Muscle of leg (tissue), 11 donors: Measurements from ENCODE around the gene ETFA. TPM values are rescaled to one million over a fixed set of nuclear protein-coding genes. Genes with fewer than 3 reads are reported as not detected.

Source experiments
- DNase-seq: peaks from one replicate; pipeline ENCODE4 v3.0.0; 2013
- H3K27ac ChIP-seq: one replicate; pipeline ENCODE4 v1.5.1; 2013; ENCODE audit warnings: mild to moderate bottlenecking, low read length, control low read depth
- H3K27me3 ChIP-seq: one replicate; pipeline ENCODE4 v1.6.1; 2013; ENCODE audit warnings: low read length; ENCODE audit not compliant: control insufficient read depth, insufficient read depth
- H3K36me3 ChIP-seq: one replicate; pipeline ENCODE4 v1.6.1; 2013; ENCODE audit warnings: low read length; ENCODE audit not compliant: control insufficient read depth, insufficient read depth
- H3K4me1 ChIP-seq: one replicate; pipeline ENCODE4 v1.6.1; 2013; ENCODE audit warnings: low read length; ENCODE audit not compliant: control insufficient read depth, insufficient read depth
- H3K4me3 ChIP-seq: one replicate; pipeline ENCODE4 v1.5.1; 2013; ENCODE audit warnings: low read length, control low read depth
- H3K9me3 ChIP-seq: replicated peaks from 2 replicates; pipeline ENCODE4 v1.6.1; 2013; ENCODE audit warnings: low read depth, low read length; ENCODE audit not compliant: control insufficient read depth
- WGBS: methylation state at CpG from one replicate; pipeline ENCODE4 v1.1.5; 2013; ENCODE audit warnings: missing lambda C conversion rate; ENCODE audit not compliant: insufficient coverage; 5-methylcytosine and 5-hydroxymethylcytosine counted together
- polyA plus RNA-seq, 8 donors: library from polyadenylated mRNA; unstranded; fragments of 120-200 nt; gene quantifications; one replicate each; pipeline versions ENCODE4 v1.2.1 to v1.2.3, GENCODE V29; 2013; ENCODE audit warnings: inconsistent platforms in 1 of 8, low replicate concordance in 1 of 8; ENCODE audit not compliant: insufficient read length in 8 of 8, insufficient read depth in 1 of 8
- total RNA-seq: library from RNA; stranded (reverse); fragments of 120-200 nt; gene quantifications from one replicate; pipeline ENCODE4 v1.2.4, GENCODE V29; 2013

Gene ETFA
- total and polyA plus RNA-seq, 9 donors, result 112 to 141 (median 119) TPM

DNA sequence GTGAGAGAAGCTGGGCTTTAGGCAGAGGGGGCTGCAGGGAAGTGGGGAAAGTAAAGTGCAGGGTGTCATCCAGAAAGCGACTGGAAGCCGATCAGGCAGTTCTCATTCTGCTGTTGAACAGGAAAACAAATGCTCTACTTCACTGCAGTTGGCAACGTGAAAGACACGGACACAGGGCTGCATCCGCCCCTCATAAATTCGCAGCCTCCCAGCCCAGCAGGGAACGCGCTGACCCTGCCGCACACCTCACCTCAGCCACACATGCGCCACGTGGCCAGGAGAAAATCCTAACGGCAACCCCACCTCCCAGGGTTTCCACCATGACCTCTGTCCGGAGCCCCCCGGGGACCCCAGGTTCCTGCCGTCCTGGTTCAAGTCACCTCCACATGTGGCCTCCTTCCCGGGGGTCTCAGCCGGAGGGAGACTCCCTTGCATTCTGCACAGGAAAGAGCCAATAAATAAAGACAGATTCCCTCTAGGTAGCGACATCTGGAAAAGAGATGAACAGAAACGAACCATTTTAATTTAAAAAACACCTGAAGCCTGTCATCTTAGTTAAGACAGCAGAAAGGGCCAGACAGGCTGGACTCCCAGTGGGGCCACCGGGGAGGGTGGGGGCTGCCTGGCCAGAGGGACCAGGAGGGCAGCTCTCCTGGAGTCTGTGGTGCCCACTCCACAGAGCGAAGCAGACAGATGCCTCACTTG is 132.8 kb downstream of the ETFA start:
- Histone ChIP-seq H3K27me3 (peaks cover 24% of the 10 kb centered on the region), H3K36me3 (no peaks in the 10 kb centered on the region), H3K4me1 (peaks cover 16% of the 10 kb centered on the region), H3K4me3 (no peak overlapping the region), H3K27ac (peak overlapping the region; percentile 71), H3K9me3 (no peaks in the 10 kb centered on the region)
- DNase-seq, result peak; percentile 86
- 10% methylated on average over 17 of the region's 21 CpGs for WGBS

DNA sequence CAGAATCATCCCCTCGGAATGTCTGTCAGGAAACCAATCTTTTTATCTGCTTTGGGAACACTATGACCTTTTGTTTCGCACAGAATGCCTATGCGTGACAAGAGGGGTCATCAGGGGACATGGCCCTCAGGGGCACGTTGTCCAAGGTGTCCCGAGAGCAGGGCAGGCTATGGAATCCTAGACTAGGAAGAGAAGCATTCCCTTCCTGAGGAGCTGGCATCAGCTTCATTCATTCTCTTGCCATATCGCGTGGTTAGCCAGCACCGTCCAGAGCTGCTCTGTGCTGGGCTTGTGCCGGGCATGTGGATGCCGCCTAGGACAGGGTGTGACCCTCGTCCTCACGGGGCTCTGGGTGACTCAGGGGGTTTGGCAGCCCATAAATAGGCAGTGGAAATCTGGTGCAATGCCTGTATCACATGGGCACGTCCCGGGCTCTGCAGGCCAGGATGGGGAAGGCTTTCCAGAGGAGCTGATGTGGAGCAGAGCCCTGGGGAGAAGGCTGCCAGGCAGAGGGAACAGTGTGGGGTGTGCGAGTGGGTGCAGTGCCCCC is 133.7 kb downstream of the ETFA start:
- Histone ChIP-seq H3K36me3 (no peaks in the 10 kb centered on the region), H3K27ac (peak overlapping the region; percentile 71), H3K9me3 (no peaks in the 10 kb centered on the region), H3K4me1 (peaks cover 18% of the 10 kb centered on the region), H3K27me3 (peaks cover 24% of the 10 kb centered on the region), H3K4me3 (no peak overlapping the region)
- 57% methylated on average over 15 of the region's 15 CpGs for WGBS
- DNase-seq, result peak; percentile 50

DNA sequence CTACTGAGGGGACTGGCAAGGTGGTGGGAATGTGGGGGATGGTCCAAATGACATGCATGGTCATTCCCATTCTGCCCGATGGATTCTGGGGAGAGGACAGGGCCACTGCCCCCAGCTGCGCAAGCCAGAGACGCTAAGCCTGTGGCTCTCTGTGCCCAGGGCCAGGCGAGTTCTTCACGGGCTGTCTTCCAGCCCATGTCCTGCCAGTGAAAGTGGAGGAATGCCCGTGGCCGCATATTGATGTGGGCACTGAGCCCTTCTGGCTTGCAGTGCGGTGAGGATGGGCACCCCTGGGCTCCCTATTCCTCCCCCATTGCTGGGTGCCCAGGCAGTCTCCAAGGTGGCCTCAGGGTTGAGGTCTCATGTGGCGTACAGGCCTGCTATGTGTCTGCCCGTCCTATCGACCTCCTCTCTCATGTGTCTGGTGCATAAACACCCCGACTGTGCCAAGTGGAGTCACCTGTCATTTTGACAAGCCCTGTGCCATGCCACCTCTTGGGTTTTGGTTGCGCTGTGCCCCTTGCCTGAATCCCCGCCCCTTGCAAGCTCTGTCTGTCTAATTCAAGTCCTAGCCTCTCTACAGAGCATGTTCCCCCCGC is 134.7 kb downstream of the ETFA start:
- Histone ChIP-seq H3K4me3 (no peak overlapping the region), H3K27me3 (peaks cover 24% of the 10 kb centered on the region), H3K9me3 (no peaks in the 10 kb centered on the region), H3K4me1 (peaks cover 18% of the 10 kb centered on the region), H3K27ac (no peak overlapping the region), H3K36me3 (no peaks in the 10 kb centered on the region)
- 85% methylated on average over 15 of the region's 15 CpGs for WGBS
- DNase-seq, result no peak

DNA sequence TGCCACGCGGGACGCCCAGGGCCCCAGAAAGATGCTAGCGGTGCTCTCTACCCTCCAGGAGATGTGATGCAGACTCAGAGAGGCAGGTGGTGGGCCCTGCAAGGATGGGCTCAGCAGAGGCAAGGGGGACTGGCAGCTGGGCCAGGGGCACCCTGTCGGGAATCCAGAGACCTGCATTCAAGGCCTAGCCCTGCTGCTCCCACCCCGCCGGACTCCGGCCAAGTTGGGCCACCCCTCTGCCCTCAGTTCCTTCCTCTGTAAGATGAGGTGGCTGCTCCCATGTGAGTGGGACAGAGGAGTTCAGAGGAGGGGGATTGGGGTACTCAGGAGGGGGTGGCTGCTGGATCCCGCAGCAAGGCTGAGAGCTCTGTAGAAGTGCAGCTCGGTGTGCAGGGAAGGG is 135.2 kb downstream of the ETFA start:
- H3K36me3 ChIP-seq, result no peaks in the 10 kb centered on the region
- H3K27ac ChIP-seq, result no peak overlapping the region
- no peak overlapping the region for H3K4me3 ChIP-seq
- H3K27me3 ChIP-seq, result peaks cover 24% of the 10 kb centered on the region
- DNase-seq, result no peak
- H3K4me1 ChIP-seq, result peaks cover 18% of the 10 kb centered on the region
- 95% methylated on average over 6 of the region's 10 CpGs for WGBS
- H3K9me3 ChIP-seq, result no peaks in the 10 kb centered on the region

DNA sequence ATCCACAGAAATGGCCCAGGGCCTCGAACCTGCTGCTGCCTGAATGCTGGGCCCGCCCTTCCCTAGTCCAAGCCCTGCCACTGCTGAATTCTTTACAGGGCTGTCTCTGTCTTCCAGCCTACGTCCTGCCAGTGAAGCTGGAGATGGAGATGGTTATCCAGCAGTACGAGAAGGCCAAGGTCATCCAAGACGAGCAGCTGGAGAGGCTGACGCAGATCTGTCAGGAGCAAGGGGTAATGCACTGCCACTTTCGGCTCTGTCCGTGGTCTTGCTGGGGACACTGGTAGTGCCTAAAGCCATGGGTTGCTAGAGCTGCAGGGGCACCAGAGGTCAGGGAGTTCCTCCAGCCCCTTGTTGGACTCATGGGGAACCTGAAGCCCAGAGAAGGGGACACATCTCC is 135.8 kb downstream of the ETFA start:
- Histone ChIP-seq H3K36me3 (no peaks in the 10 kb centered on the region), H3K27ac (no peak overlapping the region), H3K4me1 (peaks cover 18% of the 10 kb centered on the region), H3K4me3 (no peak overlapping the region), H3K9me3 (no peaks in the 10 kb centered on the region), H3K27me3 (peaks cover 26% of the 10 kb centered on the region)
- no peak for DNase-seq
- 84% methylated on average over 6 of the region's 8 CpGs for WGBS

DNA sequence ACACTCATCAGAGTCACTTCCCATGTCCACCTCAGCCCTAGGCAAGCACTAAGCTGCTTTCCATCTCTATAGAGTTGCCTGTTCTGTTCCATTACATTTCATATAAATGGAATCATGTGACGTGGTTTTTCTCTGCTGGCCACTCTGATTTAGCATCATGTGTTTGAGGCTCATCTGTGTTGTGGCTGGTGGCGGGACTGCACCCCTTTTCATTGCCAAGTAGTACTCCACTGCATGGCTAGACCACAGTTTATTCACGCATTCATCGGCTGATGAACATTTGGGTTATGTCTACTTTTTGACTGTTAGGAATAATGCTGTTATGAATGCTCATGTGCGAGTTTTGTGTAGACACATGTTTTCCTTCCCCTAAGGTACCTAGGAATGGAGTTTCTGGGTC is 136.6 kb downstream of the ETFA start:
- Histone ChIP-seq H3K27ac (no peak overlapping the region), H3K4me3 (no peak overlapping the region)

DNA sequence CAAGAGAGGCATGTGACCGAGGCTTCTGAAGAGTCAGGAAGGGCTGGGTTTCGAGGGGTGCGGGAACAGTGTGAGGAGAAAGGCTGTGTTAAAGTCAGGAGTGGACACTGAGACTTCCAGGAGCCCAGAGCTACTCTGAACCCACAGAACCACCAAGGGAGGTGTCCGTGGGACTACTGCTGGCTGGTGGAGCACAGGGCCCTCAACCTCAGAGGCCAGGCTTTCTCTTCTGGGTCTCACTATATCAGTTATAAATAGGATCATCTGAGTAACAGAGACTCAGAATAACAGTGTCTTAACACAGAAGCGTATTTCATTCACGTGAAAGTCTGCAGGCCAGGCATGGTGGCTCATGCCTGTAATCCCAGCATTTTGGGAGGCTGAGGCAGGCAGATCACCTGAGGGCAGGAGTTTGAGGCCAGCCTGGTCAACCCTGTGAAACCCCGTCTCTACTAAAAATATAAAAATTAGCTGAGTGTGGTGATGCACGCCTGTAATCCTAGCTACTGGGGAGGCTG is 137.9 kb downstream of the ETFA start:
- no peaks in the 10 kb centered on the region for H3K36me3 ChIP-seq
- no peak overlapping the region for H3K4me3 ChIP-seq
- no peak overlapping the region for H3K27ac ChIP-seq
- H3K27me3 ChIP-seq, result peaks cover 15% of the 10 kb centered on the region
- no peaks in the 10 kb centered on the region for H3K9me3 ChIP-seq
- no peak for DNase-seq
- 75% methylated on average over 4 of the region's 8 CpGs for WGBS
- H3K4me1 ChIP-seq, result peaks cover 19% of the 10 kb centered on the region

More for the DNA sequence above, 136.6 kb downstream of the ETFA start:
- DNase-seq, result no peak
- H3K27me3 ChIP-seq, result peaks cover 26% of the 10 kb centered on the region
- H3K9me3 ChIP-seq, result no peaks in the 10 kb centered on the region
- H3K36me3 ChIP-seq, result no peaks in the 10 kb centered on the region
- no CpG with 5 or more reads among the region's 5 CpGs for WGBS
- peaks cover 18% of the 10 kb centered on the region for H3K4me1 ChIP-seq

DNA sequence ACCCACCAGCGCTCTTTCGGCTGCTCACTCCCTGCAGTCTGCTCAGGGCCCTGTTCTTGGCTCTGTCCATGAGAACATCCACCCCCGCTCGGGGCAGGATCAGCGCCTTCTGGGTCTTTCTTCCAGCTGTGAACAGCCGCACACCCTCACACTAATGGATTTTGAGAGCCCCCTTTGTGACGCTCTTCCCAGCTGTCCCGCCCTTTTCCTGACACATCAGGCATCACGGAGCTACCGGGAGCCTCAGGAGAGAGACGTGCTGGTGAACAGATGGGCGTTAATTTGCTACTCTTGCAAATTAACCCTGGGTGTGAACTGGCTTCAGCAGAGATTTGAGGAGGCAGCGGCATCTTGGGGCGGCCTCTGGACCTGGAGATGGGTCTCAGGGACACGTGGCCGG is 138.5 kb downstream of the ETFA start:
- H3K27me3 ChIP-seq, result peaks cover 9% of the 10 kb centered on the region
- WGBS, result 25% methylated on average over 14 of the region's 16 CpGs
- no peak overlapping the region for H3K27ac ChIP-seq
- H3K4me3 ChIP-seq, result no peak overlapping the region
- no peaks in the 10 kb centered on the region for H3K9me3 ChIP-seq
- peaks cover 19% of the 10 kb centered on the region for H3K4me1 ChIP-seq
- peak; percentile 32 for DNase-seq
- H3K36me3 ChIP-seq, result no peaks in the 10 kb centered on the region

DNA sequence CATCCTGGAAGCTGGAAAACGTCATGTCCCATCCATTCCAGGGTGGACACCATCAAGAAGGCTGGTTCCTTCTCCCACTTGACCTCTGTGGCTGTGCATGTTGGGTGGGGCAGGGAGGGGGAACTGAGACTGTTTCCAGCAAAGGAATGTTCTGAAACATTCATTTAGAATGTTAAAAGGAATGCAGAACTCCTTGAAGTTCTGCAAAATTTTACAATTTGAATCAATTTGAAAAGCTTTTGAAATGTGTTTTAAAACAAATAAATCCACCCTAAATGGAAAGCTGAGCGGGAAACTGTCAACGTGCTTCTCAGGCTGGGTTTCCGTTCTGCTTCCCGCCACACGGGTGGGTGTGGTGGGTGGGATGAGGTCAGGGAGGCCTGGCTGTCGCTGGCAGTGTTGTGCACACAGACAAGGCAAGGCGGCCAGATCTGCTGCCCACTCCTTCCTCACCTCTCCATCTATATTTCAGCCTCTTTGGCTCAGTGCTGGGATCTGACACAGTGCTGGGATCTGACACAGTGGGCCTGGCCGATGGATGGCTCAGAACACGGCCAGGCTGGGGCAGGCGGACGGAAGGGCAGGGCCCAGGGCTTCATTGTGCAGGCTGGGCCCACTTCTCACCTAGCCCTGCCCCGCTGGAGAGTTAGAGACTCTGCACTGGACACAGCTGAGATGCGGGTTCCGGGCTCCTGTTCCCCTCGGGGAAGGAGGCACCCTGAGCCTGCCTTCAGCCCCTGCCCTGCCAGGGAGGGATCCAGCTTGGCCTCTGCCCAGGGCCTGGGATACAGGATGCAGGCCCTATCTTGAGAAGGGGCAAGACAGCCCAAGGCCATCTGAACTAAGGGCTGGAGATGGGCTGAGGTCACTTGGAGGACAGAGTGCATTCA is 141.1 kb downstream of the ETFA start:
- H3K27ac ChIP-seq, result no peak overlapping the region
- 82% methylated on average over 8 of the region's 16 CpGs for WGBS

DNA sequence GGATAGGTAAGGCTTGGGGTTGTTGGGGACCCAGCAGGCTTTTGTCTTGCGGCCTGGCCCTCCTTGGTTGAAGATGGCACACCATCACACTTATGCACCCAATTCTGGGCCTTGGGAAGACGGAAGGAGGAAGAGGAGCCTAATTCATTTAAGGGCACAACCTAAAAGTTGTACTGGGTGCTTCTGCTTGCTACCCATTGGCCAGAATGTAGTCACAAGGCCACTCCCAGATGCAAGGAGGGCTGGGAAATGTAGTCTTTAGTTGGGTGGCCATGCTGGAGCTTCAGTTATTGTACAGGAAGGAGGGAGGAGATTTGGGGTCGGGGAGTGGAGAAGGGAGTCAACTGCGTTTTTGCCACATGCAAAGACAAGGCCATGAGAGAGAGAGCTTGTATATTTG is 142.3 kb downstream of the ETFA start:
- Histone ChIP-seq H3K4me3 (no peak overlapping the region), H3K27ac (no peak overlapping the region), H3K36me3 (no peaks in the 10 kb centered on the region), H3K27me3 (peaks cover 2% of the 10 kb centered on the region), H3K9me3 (no peaks in the 10 kb centered on the region), H3K4me1 (peaks cover 31% of the 10 kb centered on the region)
- WGBS, result 54% methylated on average over 2 of the region's 4 CpGs
- DNase-seq, result no peak

More for the DNA sequence above, 141.1 kb downstream of the ETFA start:
- no peak for DNase-seq
- H3K36me3 ChIP-seq, result no peaks in the 10 kb centered on the region
- H3K9me3 ChIP-seq, result no peaks in the 10 kb centered on the region
- peaks cover 21% of the 10 kb centered on the region for H3K4me1 ChIP-seq
- no peak overlapping the region for H3K4me3 ChIP-seq
- peaks cover 2% of the 10 kb centered on the region for H3K27me3 ChIP-seq
